Gastrocnemius medialis (tissue), 4 donors: ENCODE measurements around the gene WDSUB1. TPM values are rescaled to one million over a fixed set of nuclear protein-coding genes. Genes with fewer than 3 reads are reported as not detected.
A peak's percentile ranks its signal among the peaks of the same experiment; 100 is the strongest.

Experiments used
- ATAC-seq, 2 donors: fragments of 150-250 bp; one replicate each; pipeline ENCODE4 v1.9.1; 2016
- DNase-seq, 2 donors: peaks; one replicate each; pipeline ENCODE4 v3.0.0-alpha.2; 2019
- H3K27ac ChIP-seq, 4 donors: fragments of 200-600 bp; sonication (generic); 1 replicate in 1 of 4; 2 replicates in 3 of 4; pipeline ENCODE4 v1.5.1; 2016 to 2018; ENCODE audit warnings: mild to moderate bottlenecking in 2 of 4, moderate library complexity in 1 of 4
- H3K27me3 ChIP-seq, 3 donors: fragments of 200-600 bp; sonication (generic) in 2 of 3; 1 replicate in 1 of 3; 2 replicates in 2 of 3; pipeline versions ENCODE4 v1.5.1 to v1.6.0; 2016 to 2019; ENCODE audit warnings: mild to moderate bottlenecking in 1 of 3, moderate library complexity in 1 of 3
- H3K36me3 ChIP-seq, 2 donors: fragments of 200-600 bp; sonication (generic) in 1 of 2; one replicate each; pipeline ENCODE4 v1.5.1; 2017 to 2018
- H3K4me1 ChIP-seq, 2 donors: fragments of 200-600 bp; sonication (generic) in 1 of 2; one replicate each; pipeline ENCODE4 v1.5.1; 2016 to 2017; ENCODE audit warnings: mild to moderate bottlenecking in 2 of 2
- H3K4me3 ChIP-seq, 4 donors: fragments of 200-600 bp; sonication (generic) in 3 of 4; 1 replicate in 1 of 4; 2 replicates in 3 of 4; pipeline ENCODE4 v1.5.1; 2016 to 2019; ENCODE audit warnings: mild to moderate bottlenecking in 2 of 4
- H3K9me3 ChIP-seq, 3 donors: fragments of 200-600 bp; sonication (generic) in 2 of 3; 1 replicate in 1 of 3; 2 replicates in 2 of 3; pipeline ENCODE4 v1.5.1; 2016 to 2019
- CTCF ChIP-seq, 5 experiments: fragments of 450-650 bp in 3 of 5; fragments of 200-600 bp in 2 of 5; sonication (generic) in 2 of 5; IDR thresholded peaks in 4 of 5; conservative IDR thresholded peaks in 1 of 5; 1 replicate in 4 of 5; 2 replicates in 1 of 5; pipeline ENCODE4 v1.5.1; 2016 to 2019; ENCODE audit warnings: antibody characterized with exemption in 5 of 5, mild to moderate bottlenecking in 3 of 5, moderate library complexity in 3 of 5
- POLR2A ChIP-seq, 2 donors: fragments of 450-650 bp; IDR thresholded peaks; one replicate each; pipeline ENCODE4 v1.6.1; 2017; ENCODE audit warnings: antibody characterized with exemption in 2 of 2, mild to moderate bottlenecking in 2 of 2, moderate library complexity in 2 of 2
- in situ Hi-C, 4 donors: fragments of 200-750 bp; cut with MboI; loops; one replicate each; pipeline versions ENCODE4 v1.15.0 to v1.8.0; 2017; ENCODE audit warnings: low sequenced_read_pairs in 4 of 4
- intact Hi-C: fragments of 100-400 bp; cut with DNase I; formaldehyde crosslinking; loops from one replicate; pipeline ENCODE4 v1.15.1; 2023; ENCODE audit warnings: low total_unique reads
- microRNA-seq, 2 donors: library from miRNA; unstranded; fragments of <30 nt; microRNA quantifications; one replicate each; pipeline ENCODE4, GENCODE V29; 2016; ENCODE audit warnings: borderline replicate concordance in 2 of 2
- total RNA-seq, 4 donors: library from RNA; depleted of rRNA; stranded (reverse); fragments of >200 nt; gene quantifications; one replicate each; pipeline versions ENCODE4 v1.1.0 to v1.2.3, GENCODE V29; 2016

The WDSUB1 gene
- total RNA-seq, 4 donors from 2014 or later = 1.4 to 3.1 (median 2.5) TPM

DNA sequence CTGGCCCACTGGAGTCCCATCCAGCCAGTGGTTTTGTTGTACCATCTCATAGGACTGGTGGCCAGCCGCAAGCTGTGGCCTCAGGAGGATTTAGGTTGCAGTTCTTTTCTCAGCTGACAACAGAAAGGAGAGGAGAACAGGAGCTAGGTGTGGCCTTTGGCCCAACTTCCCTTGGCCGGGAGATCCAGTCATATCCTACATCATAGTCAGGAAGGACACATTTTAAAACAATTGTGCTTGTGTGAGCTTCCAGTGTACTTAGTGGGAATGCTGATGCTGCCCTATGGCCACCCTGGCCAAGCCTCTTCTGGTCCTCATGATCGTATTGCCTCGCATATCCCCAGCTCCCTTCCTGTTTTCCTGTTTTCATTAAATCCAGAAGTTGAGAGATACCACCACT is 98.1 kb downstream of the WDSUB1 start:
- no peak for DNase-seq
- H3K36me3 ChIP-seq = no peaks in the 10 kb centered on the region
- no peak for TF ChIP-seq CTCF (IDR thresholded peaks at IDR 0.05 in 4 of 5, conservative IDR thresholded peaks at IDR 0.05 in 1 of 5)
- no peak for TF ChIP-seq POLR2A (IDR thresholded peaks at IDR 0.05)
- ATAC-seq = peak in 1 of 2 donors; percentile 58
- no peak overlapping the region for H3K4me3 ChIP-seq
- H3K9me3 ChIP-seq = no peaks in the 10 kb centered on the region
- intact Hi-C loops = no loop called here
- in situ Hi-C loops = no loop called here
- H3K27ac ChIP-seq = peak overlapping the region in 3 of 4 donors; percentile 39 to 61 (median 60)
- H3K4me1 ChIP-seq = peaks cover 0 to 2% of the 10 kb centered on the region in 2 donors
- no peaks in the 10 kb centered on the region for H3K27me3 ChIP-seq

DNA sequence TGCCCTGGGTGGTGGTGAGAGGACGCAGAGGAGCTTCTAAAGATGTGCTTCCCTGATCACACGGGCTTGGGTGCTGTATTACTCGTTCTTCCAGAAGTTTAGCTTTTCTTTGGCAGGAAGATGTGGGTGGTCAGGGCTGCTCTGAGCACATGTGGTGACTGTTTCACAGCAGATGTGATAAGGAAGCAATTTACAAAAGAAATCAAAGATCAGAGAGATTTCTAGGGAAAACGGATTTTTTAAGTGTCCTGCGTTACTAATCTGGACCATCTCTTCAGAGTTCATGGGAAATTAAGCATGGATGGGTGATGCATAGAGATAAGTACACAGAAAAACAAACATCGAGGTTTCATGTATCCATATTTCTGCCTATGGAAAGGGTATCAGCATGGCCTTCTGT is 99.4 kb downstream of the WDSUB1 start:
- Histone ChIP-seq H3K9me3 (no peaks in the 10 kb centered on the region), H3K27ac (no peak overlapping the region), H3K36me3 (no peaks in the 10 kb centered on the region), H3K27me3 (no peaks in the 10 kb centered on the region), H3K4me3 (no peak overlapping the region), H3K4me1 (peaks cover 0 to 2% of the 10 kb centered on the region in 2 donors)
- ATAC-seq = no peak
- intact Hi-C loops (no loop called here), in situ Hi-C loops (no loop called here)
- TF ChIP-seq POLR2A (IDR thresholded peaks at IDR 0.05) = no peak
- TF ChIP-seq CTCF (IDR thresholded peaks at IDR 0.05 in 4 of 5, conservative IDR thresholded peaks at IDR 0.05 in 1 of 5) = no peak
- no peak for DNase-seq

- ATAC-seq (no peak), DNase-seq (no peak)
- H3K4me3 ChIP-seq = no peak overlapping the region
- in situ Hi-C loops = no loop called here
- no peaks in the 10 kb centered on the region for H3K9me3 ChIP-seq
- no peak overlapping the region for H3K27ac ChIP-seq
- intact Hi-C loops = no loop called here
- H3K4me1 ChIP-seq = peaks cover 0 to 2% of the 10 kb centered on the region in 2 donors
- no peaks in the 10 kb centered on the region for H3K36me3 ChIP-seq
- TF ChIP-seq POLR2A (IDR thresholded peaks at IDR 0.05) (no peak), CTCF (IDR thresholded peaks at IDR 0.05 in 4 of 5, conservative IDR thresholded peaks at IDR 0.05 in 1 of 5) (no peak)
- no peaks in the 10 kb centered on the region for H3K27me3 ChIP-seq
These were observed 100.0 kb downstream of the WDSUB1 start for GRCh38 chr2:159186462-159186861.

Small RNA genes within 50 kb of the gene (microRNA-seq; reads per million reads assigned to microRNA genes)
- gene MIR6888 = 0 reads per million in 2 donors
